IPS DF 4.7 (cell line): ENCODE results near the gene TMEM238L.

ENCODE experiments used
- DNase-seq: peaks from one replicate; pipeline ENCODE4 v3.0.0-alpha.2; 2013; ENCODE audit warnings: low spot score; ENCODE audit errors: extremely low read depth

Gene TMEM238L

DNA sequence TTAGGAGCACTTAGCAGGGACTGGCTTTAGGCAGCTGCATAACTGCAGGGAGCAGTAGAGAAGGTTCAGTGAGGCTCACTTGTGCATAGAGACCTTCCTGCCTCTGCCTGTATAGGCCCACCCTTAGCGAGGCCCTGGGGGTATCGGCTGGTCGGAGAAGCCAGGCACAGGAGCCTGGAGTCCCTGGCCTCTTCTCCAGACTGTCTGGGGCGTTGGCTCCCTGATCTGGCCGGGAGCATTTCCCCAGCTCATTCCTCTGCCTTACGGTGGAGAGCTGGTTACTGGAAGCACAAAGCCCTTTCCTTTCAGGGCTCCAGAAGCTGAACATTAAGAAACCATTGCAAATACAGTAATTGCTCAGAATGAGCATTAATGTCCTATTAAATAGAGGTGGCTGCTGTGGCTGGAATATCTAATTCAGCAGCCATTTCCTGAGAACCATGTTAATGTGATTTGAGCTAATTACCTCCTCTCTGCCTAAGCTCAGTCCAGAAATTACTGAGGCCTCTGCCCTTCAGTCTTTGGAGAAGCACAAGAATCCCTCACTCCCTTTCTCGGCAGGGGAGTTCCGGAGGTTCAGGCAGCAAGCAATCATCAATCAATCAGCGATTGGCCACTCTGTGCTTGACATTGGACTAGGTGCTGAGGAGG lies 55.2 kb downstream of the TMEM238L start:
- no peak for DNase-seq

DNA sequence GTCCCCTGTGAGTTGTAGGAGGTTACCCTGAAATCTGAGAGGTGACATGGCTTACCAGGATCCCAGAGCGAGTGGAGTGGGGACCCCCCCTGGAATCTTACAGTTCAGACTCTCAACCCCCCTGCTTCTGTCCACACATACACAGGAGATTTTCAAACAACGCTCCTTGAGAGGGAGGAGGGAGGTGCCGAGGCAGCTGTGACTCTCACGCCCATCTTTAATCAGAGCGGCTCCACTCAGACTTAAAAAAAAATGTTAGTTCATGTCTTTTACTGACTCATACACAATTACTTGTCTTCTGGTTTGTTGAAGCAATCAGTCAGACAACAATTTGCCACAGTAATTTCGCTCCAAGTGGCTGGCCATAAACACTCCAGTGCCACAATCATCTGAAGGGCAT lies 58.7 kb downstream of the TMEM238L start:
- DNase-seq, result no peak
